ENCODE data around the gene NLK. TPM values are rescaled to one million over a fixed set of nuclear protein-coding genes. Genes with fewer than 3 reads are reported as not detected.
A peak's percentile ranks its signal among the peaks of the same experiment; 100 is the strongest.

The NLK gene
- total RNA-seq, 1 donor from 2014 or later = 17.5 TPM

GRCh38 chr17:28101919-28102318 lies 59.4 kb downstream of the NLK start:
- TF ChIP-seq CTCF (IDR thresholded peaks at IDR 0.05) = no peak
- Mint-ChIP-seq H3K27ac (ENCODE audit: unreplicated experiment) (no peak overlapping the region), H3K4me1 (ENCODE audit: unreplicated experiment) (peaks cover 2% of the 10 kb centered on the region), H3K27me3 (ENCODE audit: unreplicated experiment) (no peaks in the 10 kb centered on the region), H3K9me3 (ENCODE audit: unreplicated experiment) (no peaks in the 10 kb centered on the region), H3K36me3 (ENCODE audit: unreplicated experiment) (peaks cover 11% of the 10 kb centered on the region), H3K4me3 (ENCODE audit: unreplicated experiment) (no peak overlapping the region)
- no peak for DNase-seq (ENCODE audit: extremely low spot score, unreplicated experiment)

DNA sequence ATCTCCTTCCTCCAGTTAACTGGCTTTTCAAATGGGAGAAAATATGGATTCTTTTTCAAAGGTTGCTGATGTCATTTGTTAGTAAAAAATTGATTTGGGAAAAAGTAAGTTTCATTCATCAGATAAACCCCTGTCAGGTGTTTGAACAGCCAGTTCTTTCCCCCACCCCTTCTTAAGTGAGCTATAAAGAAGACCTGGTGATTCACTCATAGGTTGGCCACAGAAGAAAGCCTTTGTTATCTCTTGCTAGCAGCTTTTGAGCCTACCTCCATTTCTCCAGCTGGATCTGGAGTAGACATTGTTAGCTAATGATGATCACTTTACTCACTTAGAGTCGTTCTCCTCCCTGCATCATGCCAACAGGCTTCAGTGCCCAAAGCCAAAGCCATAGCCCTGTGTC lies 63.0 kb downstream of the NLK start:
- Mint-ChIP-seq H3K9me3 (ENCODE audit: unreplicated experiment) (peaks cover 5% of the 10 kb centered on the region), H3K4me3 (ENCODE audit: unreplicated experiment) (no peak overlapping the region), H3K36me3 (ENCODE audit: unreplicated experiment) (peaks cover 12% of the 10 kb centered on the region), H3K27me3 (ENCODE audit: unreplicated experiment) (no peaks in the 10 kb centered on the region), H3K4me1 (ENCODE audit: unreplicated experiment) (peaks cover 1% of the 10 kb centered on the region), H3K27ac (ENCODE audit: unreplicated experiment) (no peak overlapping the region)
- TF ChIP-seq CTCF (IDR thresholded peaks at IDR 0.05) = no peak
- DNase-seq (ENCODE audit: extremely low spot score, unreplicated experiment) = no peak

DNA sequence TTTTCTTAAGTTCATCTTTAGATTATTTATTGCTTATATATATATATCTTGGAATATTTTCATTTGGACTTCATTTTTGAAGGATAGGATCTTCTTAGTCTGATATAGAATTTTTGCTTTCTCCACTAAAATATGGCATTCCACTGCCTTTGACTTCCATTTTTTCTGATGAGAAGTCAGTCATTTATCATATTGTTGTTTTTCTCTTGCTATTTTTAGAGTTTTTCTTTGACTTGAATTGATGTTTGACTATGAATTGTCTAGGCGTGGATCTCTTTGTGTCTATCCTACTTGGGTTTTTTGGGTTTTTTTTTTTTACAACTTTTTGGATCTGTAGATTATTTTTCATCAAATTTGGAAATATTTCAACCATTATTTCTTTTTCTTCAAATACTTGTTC lies 67.7 kb downstream of the NLK start:
- Mint-ChIP-seq H3K36me3 (ENCODE audit: unreplicated experiment) (peaks cover 9% of the 10 kb centered on the region), H3K27ac (ENCODE audit: unreplicated experiment) (no peak overlapping the region), H3K4me1 (ENCODE audit: unreplicated experiment) (peaks cover 23% of the 10 kb centered on the region), H3K9me3 (ENCODE audit: unreplicated experiment) (peaks cover 7% of the 10 kb centered on the region), H3K27me3 (ENCODE audit: unreplicated experiment) (no peaks in the 10 kb centered on the region), H3K4me3 (ENCODE audit: unreplicated experiment) (no peak overlapping the region)
- no peak for TF ChIP-seq CTCF (IDR thresholded peaks at IDR 0.05)
- DNase-seq (ENCODE audit: extremely low spot score, unreplicated experiment) = no peak

- no peak overlapping the region for H3K4me3 Mint-ChIP-seq (ENCODE audit: unreplicated experiment)
- peaks cover 7% of the 10 kb centered on the region for H3K9me3 Mint-ChIP-seq (ENCODE audit: unreplicated experiment)
- H3K27me3 Mint-ChIP-seq (ENCODE audit: unreplicated experiment) = no peaks in the 10 kb centered on the region
- H3K4me1 Mint-ChIP-seq (ENCODE audit: unreplicated experiment) = peaks cover 29% of the 10 kb centered on the region
- H3K36me3 Mint-ChIP-seq (ENCODE audit: unreplicated experiment) = peaks cover 5% of the 10 kb centered on the region
- H3K27ac Mint-ChIP-seq (ENCODE audit: unreplicated experiment) = peak overlapping the region; percentile 89
- no peak for DNase-seq (ENCODE audit: extremely low spot score, unreplicated experiment)
- TF ChIP-seq CTCF (IDR thresholded peaks at IDR 0.05) = no peak
Observed at GRCh38 chr17:28112181-28112580, 69.7 kb downstream of the NLK start.

DNA sequence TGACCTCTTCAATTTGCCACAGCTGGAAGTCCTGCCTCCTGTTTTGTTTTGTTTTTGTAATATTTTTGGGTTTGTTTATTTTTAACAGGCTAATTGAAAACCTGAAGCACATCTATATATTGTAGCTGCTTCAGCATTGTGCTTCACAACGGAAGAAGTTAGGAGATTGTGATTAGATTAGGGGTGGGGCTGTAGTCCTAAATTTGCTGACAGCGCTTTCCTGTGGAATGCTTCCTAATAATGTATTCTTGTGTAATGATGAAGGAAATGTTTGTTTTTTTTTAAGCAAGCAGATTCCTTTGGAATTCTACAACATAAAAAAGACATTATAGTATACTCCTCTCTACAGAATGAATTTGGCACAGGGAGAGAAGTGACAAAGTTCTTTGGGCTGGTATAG lies 70.1 kb downstream of the NLK start:
- peaks cover 29% of the 10 kb centered on the region for H3K4me1 Mint-ChIP-seq (ENCODE audit: unreplicated experiment)
- no peak for TF ChIP-seq CTCF (IDR thresholded peaks at IDR 0.05)
- peak overlapping the region; percentile 41 for H3K4me3 Mint-ChIP-seq (ENCODE audit: unreplicated experiment)
- peak overlapping the region; percentile 89 for H3K27ac Mint-ChIP-seq (ENCODE audit: unreplicated experiment)
- peaks cover 7% of the 10 kb centered on the region for H3K9me3 Mint-ChIP-seq (ENCODE audit: unreplicated experiment)
- no peaks in the 10 kb centered on the region for H3K27me3 Mint-ChIP-seq (ENCODE audit: unreplicated experiment)
- DNase-seq (ENCODE audit: extremely low spot score, unreplicated experiment) = no peak
- H3K36me3 Mint-ChIP-seq (ENCODE audit: unreplicated experiment) = peaks cover 5% of the 10 kb centered on the region
